HG03095 (cell line): ENCODE data around the gene ZNF593OS.
A peak's percentile ranks its signal among the peaks of the same experiment; 100 is the strongest.

Experiments used
- ATAC-seq: cut with Tn5 transposase; IDR thresholded peaks from one replicate; pipeline ENCODE4 v1.9.1; 2021; ENCODE audit warnings: moderate library complexity; ENCODE audit not compliant: unreplicated experiment

The ZNF593OS gene

GRCh38 chr1:26184883-26185282 lies 13.3 kb upstream of the ZNF593OS start:
- no peak for ATAC-seq

GRCh38 chr1:26184086-26184485 lies 12.5 kb upstream of the ZNF593OS start:
- ATAC-seq = no peak

GRCh38 chr1:26182383-26182696 lies 10.7 kb upstream of the ZNF593OS start:
- no peak for ATAC-seq

- ATAC-seq = no peak
These were observed 10.2 kb upstream of the ZNF593OS start for GRCh38 chr1:26181586-26182382.

- ATAC-seq = no peak
These were observed 8.4 kb upstream of the ZNF593OS start for GRCh38 chr1:26180010-26180506.

- no peak for ATAC-seq
These were observed 5.6 kb upstream of the ZNF593OS start, which contains the start of gene CNKSR1 for GRCh38 chr1:26177182-26177684. TSS of gene CNKSR1 (plus strand) at chr1:26177491. CDS start at chr1:26177548, 57 bp downstream.

- ATAC-seq = no peak
These were observed 3.7 kb upstream of the ZNF593OS start for GRCh38 chr1:26175346-26175745.

GRCh38 chr1:26170472-26170821 lies 1.2 kb downstream of the ZNF593OS start:
- no peak for ATAC-seq

GRCh38 chr1:26169669-26170471 lies 1.8 kb downstream of the ZNF593OS start, which contains the start of gene ZNF593:
TSS of gene ZNF593 (plus strand) at chr1:26169908. CDS start at chr1:26169984, 76 bp downstream.
- peak; percentile 86 for ATAC-seq

GRCh38 chr1:26169198-26169554 lies 2.5 kb downstream of the ZNF593OS start:
- ATAC-seq = no peak

- no peak for ATAC-seq
These were observed 3.0 kb downstream of the ZNF593OS start, which contains the start of gene C1orf232 for GRCh38 chr1:26168410-26169197. TSS of gene C1orf232 (minus strand) at chr1:26168963. CDS start at chr1:26168499, 464 bp downstream.

- ATAC-seq = no peak
These were observed 4.8 kb downstream of the ZNF593OS start for GRCh38 chr1:26166719-26167281.

- no peak for ATAC-seq
These were observed 6.5 kb downstream of the ZNF593OS start for GRCh38 chr1:26164861-26165842.

- no peak for ATAC-seq
These were observed 7.4 kb downstream of the ZNF593OS start for GRCh38 chr1:26164036-26164860.

- no peak for ATAC-seq
These were observed 8.0 kb downstream of the ZNF593OS start for GRCh38 chr1:26163684-26164035.

- no peak for ATAC-seq
These were observed 9.4 kb downstream of the ZNF593OS start for GRCh38 chr1:26162220-26162709.

- ATAC-seq = no peak
These were observed 10.0 kb downstream of the ZNF593OS start for GRCh38 chr1:26161415-26162219.
